ENCODE data around the gene LPP.
A peak's percentile ranks its signal among the peaks of the same experiment; 100 is the strongest.

Gene LPP

GRCh38 chr3:188227442-188227841 is 73.5 kb downstream of the LPP start:
- DNase-seq, result no peak

DNA sequence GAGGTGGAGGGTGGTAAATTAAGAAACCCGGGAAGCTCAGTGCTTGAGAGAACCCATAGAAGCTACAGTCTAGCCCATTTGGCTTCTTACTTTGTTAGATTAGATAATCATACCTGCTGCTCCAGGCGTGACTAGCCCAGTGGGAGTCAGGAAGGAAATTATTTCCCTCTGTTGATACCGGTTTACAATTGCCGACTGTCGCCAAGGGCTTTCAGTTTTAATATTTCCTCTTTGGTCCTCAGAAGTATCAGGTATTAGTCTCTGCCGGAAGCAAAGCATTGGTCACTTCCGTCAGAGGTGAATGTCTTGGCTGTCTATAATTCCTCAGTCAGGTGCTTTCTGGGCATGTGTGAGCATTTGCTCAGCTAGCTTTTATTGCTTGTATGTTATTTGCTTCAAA is 75.2 kb downstream of the LPP start:
- no peak for DNase-seq

DNA sequence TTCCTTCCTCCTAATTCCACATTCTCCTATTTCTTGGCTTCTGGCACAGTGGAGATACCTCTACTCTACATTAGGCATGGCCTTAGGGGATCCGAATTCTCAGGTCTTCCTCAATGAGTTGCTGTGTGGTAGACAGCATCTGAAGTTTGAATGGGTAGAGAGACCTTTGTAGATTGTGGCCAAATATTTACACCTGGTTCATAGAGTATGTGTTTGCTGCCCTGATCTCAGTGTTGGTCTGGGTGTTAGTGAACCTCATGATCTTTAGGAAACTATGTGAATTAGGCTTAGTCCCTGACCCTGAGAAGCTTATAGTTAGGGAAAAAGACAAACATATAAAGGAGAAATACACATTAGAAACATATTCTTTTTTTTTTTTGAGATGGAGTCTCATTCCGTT is 75.8 kb downstream of the LPP start:
- DNase-seq, result no peak

DNA sequence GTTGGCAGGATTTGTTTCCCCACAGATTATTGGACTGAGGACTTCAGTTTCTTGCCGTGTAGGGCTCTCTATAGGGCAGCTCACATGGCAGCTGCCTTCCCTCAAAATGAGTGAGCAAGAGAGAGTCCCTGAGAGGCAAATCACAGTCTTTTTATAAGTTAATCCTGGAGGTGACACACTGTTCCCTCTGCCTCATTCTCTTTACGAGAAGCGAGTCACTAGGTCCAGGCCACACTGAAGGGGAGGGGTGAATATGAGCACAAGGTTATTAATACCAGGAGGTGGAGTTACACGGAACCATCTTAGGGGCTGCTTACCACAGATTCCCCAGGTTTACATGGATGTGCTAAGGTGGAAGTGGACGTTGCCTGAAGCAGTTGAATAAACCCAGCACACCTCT is 77.0 kb downstream of the LPP start:
- DNase-seq, result peak; percentile 79

DNA sequence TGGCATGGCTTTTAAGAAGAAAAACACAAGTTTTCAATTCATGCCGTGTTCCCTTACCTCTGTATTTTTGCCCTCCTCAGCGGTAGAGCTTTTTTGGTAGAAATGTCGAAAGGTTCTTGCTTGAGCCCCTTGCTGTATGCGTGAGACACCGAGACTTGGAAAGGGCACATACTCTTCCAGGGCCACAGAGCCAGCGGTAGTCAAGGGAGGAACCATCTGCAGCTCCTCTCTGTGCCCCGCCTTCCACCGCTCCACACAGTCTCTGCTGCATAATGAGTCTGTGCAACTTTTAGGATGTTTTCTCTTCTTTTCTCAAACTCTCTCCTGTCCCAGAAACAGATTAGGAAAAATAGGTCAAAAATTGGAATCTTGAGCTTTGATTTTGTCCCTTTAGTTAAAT is 77.5 kb downstream of the LPP start:
- DNase-seq, result no peak

- no peak for DNase-seq
Observed at GRCh38 chr3:188232656-188233055, 78.7 kb downstream of the LPP start.

- DNase-seq, result peak; percentile 78
Observed at GRCh38 chr3:188233320-188233719, 79.4 kb downstream of the LPP start.

DNA sequence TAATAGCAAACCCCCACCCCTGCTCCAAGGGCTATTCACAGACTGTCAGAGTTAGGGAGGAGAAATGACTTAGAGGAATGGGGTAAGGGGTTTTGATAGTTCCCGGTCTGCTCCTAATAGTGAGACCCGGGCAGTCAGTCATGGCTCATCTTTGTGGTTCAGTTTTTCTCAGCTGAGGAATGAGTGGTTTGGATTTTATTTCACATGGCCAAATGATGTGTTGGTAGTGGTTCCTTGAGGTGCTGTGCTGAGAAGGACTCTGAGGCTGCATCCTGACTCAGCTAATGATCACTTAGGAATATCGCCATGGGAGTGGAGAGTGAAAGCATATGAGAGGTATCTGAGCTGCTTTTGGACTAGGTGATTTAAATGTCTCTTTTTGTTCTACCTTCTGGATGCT is 80.2 kb downstream of the LPP start:
- DNase-seq, result peak; percentile 90

DNA sequence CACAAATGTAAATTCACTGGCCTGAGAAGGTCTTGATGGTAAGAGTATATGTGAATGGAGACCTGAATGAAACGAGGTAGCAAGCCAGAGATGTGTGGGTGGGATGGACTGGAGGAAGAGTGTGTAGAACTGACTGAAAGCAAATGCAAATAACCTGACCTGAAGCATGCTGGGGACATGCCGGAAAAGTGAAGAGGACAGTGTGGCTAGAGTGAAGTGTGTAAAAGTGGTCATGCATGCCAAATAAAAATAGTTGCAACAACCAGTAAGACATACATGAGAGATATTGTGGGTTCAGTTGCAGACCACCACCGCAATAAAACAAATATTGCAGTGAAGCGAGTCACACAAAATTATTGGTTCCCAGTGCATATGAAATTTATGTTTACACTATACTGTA is 82.3 kb downstream of the LPP start:
- DNase-seq, result no peak

GRCh38 chr3:188239035-188239434 is 85.1 kb downstream of the LPP start:
- no peak for DNase-seq

GRCh38 chr3:188239577-188239976 is 85.6 kb downstream of the LPP start:
- DNase-seq, result no peak

GRCh38 chr3:188240189-188240981 is 86.4 kb downstream of the LPP start:
- no peak for DNase-seq

GRCh38 chr3:188241072-188241471 is 87.1 kb downstream of the LPP start:
- peak; percentile 36 for DNase-seq

GRCh38 chr3:188241883-188242282 is 87.9 kb downstream of the LPP start:
- peak; percentile 79 for DNase-seq

GRCh38 chr3:188242436-188243123 is 88.6 kb downstream of the LPP start:
- no peak for DNase-seq

DNA sequence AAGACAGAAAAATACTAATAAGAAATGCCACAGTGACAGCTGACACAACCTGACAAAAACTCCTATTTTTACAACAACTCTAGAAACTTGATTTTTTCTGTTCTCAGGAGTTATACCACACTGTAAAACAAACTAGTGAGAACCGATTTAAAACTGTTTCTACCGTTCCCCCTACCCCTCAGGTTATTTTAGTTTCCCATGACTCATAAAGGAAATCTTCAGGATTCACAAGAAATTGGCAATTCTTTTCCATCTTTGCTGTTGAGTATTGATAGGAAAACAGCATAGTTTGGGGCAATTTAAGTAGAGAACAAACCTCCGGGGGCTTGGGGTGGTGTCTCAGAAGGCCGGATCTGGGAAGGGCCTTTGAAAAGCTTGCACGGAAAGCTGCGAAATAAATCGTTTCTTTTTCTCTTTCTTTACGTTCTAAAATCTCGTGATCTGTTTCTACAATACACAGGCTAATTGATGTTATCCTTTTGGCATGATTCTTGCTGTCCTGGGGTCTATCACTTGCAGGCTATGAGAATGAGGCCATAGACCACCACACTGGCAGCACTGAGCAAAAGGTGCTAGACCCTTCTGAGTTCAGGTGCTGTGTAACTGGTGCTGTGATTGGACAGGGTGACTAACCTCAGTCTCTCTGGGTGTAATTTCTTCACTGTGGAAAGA is 89.3 kb downstream of the LPP start:
- DNase-seq, result no peak

DNA sequence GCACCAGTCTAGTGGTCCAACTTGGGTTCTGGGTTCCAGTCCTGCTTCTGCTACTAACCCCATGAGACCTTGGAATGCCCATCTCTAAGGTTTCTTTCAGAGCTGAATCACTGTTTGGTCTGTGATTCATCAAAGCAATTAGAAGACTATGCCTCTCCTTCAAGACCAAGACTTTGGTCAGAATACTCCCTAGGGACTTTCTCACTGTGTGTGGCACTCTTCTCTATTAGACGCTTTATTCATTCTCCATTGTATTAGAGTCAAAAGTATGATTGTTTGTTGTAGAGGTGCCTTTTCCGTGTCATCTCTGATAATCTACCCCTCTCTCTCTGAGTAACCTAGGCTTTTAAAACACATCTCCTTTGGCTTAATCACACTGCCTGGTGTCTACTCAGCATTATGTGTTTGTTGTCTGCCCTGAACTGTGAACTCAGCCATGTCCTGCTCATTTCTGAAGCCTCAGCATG is 90.5 kb downstream of the LPP start:
- peak; percentile 96 for DNase-seq

DNA sequence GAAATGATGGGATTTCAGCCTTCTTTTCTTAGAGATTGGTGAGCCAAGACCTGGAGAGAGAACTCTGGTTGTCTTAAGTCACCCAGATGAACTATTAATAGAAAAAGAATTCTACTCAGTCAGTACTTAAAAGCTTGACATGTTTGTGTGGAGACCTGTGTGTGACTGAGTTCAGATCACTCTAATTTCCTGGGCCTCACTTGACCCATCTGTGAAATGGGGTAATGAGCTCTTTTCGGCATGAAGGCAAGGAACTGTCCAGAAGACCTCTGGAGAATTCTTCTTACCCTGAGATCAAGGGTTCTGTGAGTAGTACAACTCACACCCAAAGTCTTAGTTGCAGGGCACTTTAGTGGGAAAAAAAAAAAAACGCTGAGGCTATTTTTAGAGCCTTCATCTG is 92.9 kb downstream of the LPP start:
- DNase-seq, result no peak

GRCh38 chr3:188248036-188248561 is 94.1 kb downstream of the LPP start:
- DNase-seq, result no peak

DNA sequence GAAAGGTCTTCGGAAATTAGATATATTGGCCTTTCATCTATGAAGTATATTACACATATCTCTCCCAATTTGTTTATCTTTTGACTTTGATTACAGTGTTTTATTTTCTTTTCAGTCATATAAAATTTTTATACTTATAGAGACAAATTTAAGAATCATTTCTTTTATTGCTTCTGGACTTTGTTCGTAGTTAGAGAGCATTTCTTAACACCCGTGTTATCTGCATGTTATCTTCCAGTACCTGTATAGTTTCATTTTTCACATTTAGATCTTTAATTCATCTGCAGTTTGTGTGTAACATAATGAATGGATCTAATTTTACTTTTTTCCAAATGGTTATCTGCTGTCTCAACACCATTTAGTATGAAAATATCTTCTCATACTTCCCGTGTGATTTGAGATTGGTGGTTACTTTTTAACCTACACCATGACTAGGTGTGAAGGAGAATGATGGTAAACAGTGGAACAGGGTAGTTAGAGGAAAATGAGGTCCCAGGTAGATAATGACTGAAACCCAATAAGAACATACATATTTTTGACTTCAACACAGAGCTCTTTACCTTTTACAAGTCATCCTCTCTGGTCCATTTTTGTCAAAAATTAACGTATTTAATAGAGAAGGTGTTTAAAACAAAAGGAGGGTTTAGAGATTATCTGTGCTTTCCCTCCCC is 99.3 kb downstream of the LPP start:
- no peak for DNase-seq

DNA sequence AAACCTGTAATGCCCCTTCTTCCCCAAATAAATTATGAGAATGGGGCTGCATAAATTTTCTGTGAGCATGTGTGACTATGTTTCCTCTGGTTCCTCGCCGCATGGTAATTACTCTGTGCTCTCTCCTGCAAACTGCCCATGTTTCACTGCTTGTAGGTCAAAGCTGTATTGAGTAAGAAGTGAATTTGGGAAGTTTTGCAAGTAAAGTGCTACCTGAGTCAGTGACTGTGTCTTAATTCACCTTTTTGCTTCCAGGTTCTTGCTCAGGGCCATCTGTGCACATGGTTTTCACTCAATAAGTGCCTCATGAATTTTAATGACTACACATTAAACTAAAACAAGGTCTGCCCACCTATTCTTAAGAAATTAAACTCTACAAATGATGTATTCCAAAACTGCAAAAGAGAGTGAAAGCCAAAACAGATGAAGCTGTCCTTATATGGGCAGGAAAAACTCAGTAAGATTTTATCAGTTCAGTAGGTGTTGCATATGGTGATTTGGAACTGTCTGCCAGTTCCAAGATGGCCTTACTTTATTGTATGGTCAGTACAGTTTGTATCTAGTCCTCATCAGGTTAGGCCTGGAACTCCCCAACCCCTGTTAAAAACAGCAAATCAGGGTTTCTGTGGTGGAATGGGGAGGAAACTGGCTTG is 100.0 kb downstream of the LPP start:
- DNase-seq, result no peak

DNA sequence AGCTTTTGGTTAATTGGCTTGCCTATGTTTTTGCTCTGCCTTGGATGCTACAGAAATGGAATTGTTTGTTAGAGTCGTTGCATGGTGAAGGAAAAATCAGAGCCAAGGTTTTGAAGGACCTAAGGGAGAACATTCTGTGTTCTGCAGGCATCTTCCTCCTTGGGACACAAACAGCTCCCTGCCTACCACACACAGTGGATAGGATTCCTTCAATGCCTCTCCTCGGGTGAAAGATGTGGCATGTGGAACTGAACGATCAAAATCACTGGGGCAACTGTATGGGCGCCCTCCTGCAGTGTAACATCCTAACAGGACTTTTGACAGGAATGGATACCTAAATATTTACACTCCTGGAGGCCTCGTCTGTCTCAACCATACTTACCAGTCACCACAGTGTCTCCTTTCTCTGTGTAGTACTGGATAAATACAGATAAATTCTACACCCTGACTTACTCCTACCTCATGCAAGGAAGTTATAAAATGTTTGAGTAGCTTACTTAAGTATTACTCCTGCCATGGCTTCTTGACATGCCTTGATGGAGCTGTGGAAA is 100.6 kb downstream of the LPP start:
- DNase-seq, result no peak
